HepG2 (cell line): ENCODE measurements around the gene EIF6. TPM values are rescaled to one million over a fixed set of nuclear protein-coding genes. Genes with fewer than 3 reads are reported as not detected.

ENCODE experiments used
- ARID5B ChIP-seq: IDR thresholded peaks from 2 replicates; pipeline ENCODE4 v1.4.0; 2020; ENCODE audit warnings: mild to moderate bottlenecking, missing genetic modification reagents
- ATF7 ChIP-seq, 2 experiments: fragments of 450-650 bp in 1 of 2; sonication (generic) in 1 of 2; formaldehyde crosslinking in 1 of 2; IDR thresholded peaks; 2 replicates each; pipeline versions ENCODE4 v1.4.0 to v1.6.1; 2016 to 2020; ENCODE audit warnings: antibody characterized with exemption in 1 of 2, mild to moderate bottlenecking in 1 of 2, missing genetic modification reagents in 1 of 2
- BCL6 ChIP-seq: IDR thresholded peaks from 2 replicates; pipeline ENCODE4 v1.6.1; 2016; ENCODE audit warnings: missing genetic modification reagents, missing compliant biosample characterization
- BHLHE40 ChIP-seq: IDR thresholded peaks from 2 replicates; pipeline ENCODE4 v1.6.1; 2011; ENCODE audit warnings: low read length, improper control_type of control experiment
- GFI1 ChIP-seq: sonication (generic); formaldehyde crosslinking; IDR thresholded peaks from 2 replicates; pipeline ENCODE4 v1.5.0; 2020; ENCODE audit warnings: missing genetic modification reagents, mild to moderate bottlenecking, borderline replicate concordance
- IKZF4 ChIP-seq: sonication (generic); formaldehyde crosslinking; IDR thresholded peaks from 2 replicates; pipeline ENCODE4 v1.5.1; 2020; ENCODE audit warnings: borderline replicate concordance, mild to moderate bottlenecking, low read depth, missing genetic modification reagents; ENCODE audit errors: not compliant biosample characterization
- NKX3-1 ChIP-seq: sonication (generic); formaldehyde crosslinking; IDR thresholded peaks from 2 replicates; pipeline ENCODE4 v1.5.0; 2020; ENCODE audit warnings: missing genetic modification reagents
- PHB2 ChIP-seq: fragments of 450-650 bp; IDR thresholded peaks from 2 replicates; pipeline ENCODE4 v1.6.1; 2018; ENCODE audit not compliant: partially characterized antibody
- RBM22 ChIP-seq: fragments of 200-400 bp; formaldehyde crosslinking; optimal IDR thresholded peaks from 2 replicates; pipeline ENCODE3; 2017; ENCODE audit warnings: mild to moderate bottlenecking, low read length, moderate library complexity
- RELA ChIP-seq: sonication (generic); formaldehyde crosslinking; IDR thresholded peaks from 2 replicates; pipeline ENCODE4 v1.4.0; 2020; ENCODE audit warnings: missing genetic modification reagents
- SALL1 ChIP-seq: sonication (generic); formaldehyde crosslinking; IDR thresholded peaks from 2 replicates; pipeline ENCODE4 v1.8.0; 2022; ENCODE audit warnings: mild to moderate bottlenecking, missing genetic modification reagents
- SIX4 ChIP-seq: sonication (generic); formaldehyde crosslinking; IDR thresholded peaks from 2 replicates; pipeline ENCODE4 v1.4.0; 2020; ENCODE audit warnings: missing genetic modification reagents
- TCF7L2 ChIP-seq: IDR thresholded peaks from 2 replicates; pipeline ENCODE4 v1.6.1; 2011; ENCODE audit warnings: mild to moderate bottlenecking, low read depth, low read length, moderate library complexity
- UBTF ChIP-seq: sonication (generic); formaldehyde crosslinking; IDR thresholded peaks from 2 replicates; pipeline ENCODE4 v1.4.0; 2020; ENCODE audit warnings: mild to moderate bottlenecking, missing genetic modification reagents
- ZC3H4 ChIP-seq: sonication (generic); formaldehyde crosslinking; IDR thresholded peaks from 2 replicates; pipeline ENCODE4 v1.4.0; 2020; ENCODE audit warnings: missing genetic modification reagents, borderline replicate concordance
- ZFP36L1 ChIP-seq: sonication (generic); formaldehyde crosslinking; IDR thresholded peaks from 2 replicates; pipeline ENCODE4 v1.8.0; 2022; ENCODE audit warnings: mild to moderate bottlenecking, missing genetic modification reagents, moderate library complexity
- ZNF205 ChIP-seq: IDR thresholded peaks from 2 replicates; pipeline ENCODE4 v1.6.1; 2018; ENCODE audit warnings: missing biosample characterization, missing genetic modification reagents
- ZNF235 ChIP-seq: sonication (generic); formaldehyde crosslinking; IDR thresholded peaks from 2 replicates; pipeline ENCODE4 v1.8.1; 2023; ENCODE audit warnings: mild to moderate bottlenecking, missing genetic modification reagents, borderline replicate concordance
- ZNF24 ChIP-seq: fragments of 450-650 bp; IDR thresholded peaks from 2 replicates; pipeline ENCODE4 v1.6.1; 2017; ENCODE audit warnings: antibody characterized with exemption, mild to moderate bottlenecking
- ZNF282 ChIP-seq: fragments of 450-650 bp; IDR thresholded peaks from 2 replicates; pipeline ENCODE4 v1.6.1; 2018; ENCODE audit not compliant: partially characterized antibody
- ZNF546 ChIP-seq: sonication (generic); formaldehyde crosslinking; conservative IDR thresholded peaks from 2 replicates; pipeline ENCODE4 v1.8.1; 2023; ENCODE audit warnings: mild to moderate bottlenecking, missing genetic modification reagents
- ZNF678 ChIP-seq: sonication (generic); formaldehyde crosslinking; IDR thresholded peaks from 2 replicates; pipeline ENCODE4 v1.4.0; 2020; ENCODE audit warnings: mild to moderate bottlenecking, missing genetic modification reagents
- ZNF749 ChIP-seq: sonication (generic); formaldehyde crosslinking; IDR thresholded peaks from 2 replicates; pipeline ENCODE4 v1.8.0; 2022; ENCODE audit warnings: mild to moderate bottlenecking, missing genetic modification reagents, moderate library complexity, borderline replicate concordance
- ZNF780A ChIP-seq: sonication (generic); formaldehyde crosslinking; IDR thresholded peaks from 2 replicates; pipeline ENCODE4 v1.8.0; 2022; ENCODE audit warnings: mild to moderate bottlenecking, missing genetic modification reagents, moderate library complexity
- polyA plus RNA-seq, 8 experiments: library from polyadenylated mRNA; depleted of rRNA in 3 of 8; stranded (reverse) in 7 of 8; unstranded in 1 of 8; fragments of >200 nt; fragmentation: Illumina TruSeq in 4 of 8; extraction: Trizol in 4 of 8; gene quantifications; 2 replicates each; pipeline versions ENCODE4 v1.2.1 to v1.2.3, GENCODE V29; 2011 to 2016; ENCODE audit warnings: low read depth in 4 of 8, missing spikeins in 1 of 8, mixed read lengths in 1 of 8; ENCODE audit not compliant: insufficient read depth in 1 of 8
- total RNA-seq, 5 experiments: library from RNA; depleted of rRNA; stranded (reverse); fragments of >200 nt; fragmentation: Illumina TruSeq; extraction: Trizol; gene quantifications; 2 replicates each; pipeline ENCODE4 v1.2.3, GENCODE V29; 2016; ENCODE audit warnings: low read depth in 1 of 5

EIF6 gene
- total and polyA plus RNA-seq, 2 of the 13 experiments (the other 11 are each of a cell fraction or from before 2014, with no cell fraction given): 462 to 466 TPM

DNA sequence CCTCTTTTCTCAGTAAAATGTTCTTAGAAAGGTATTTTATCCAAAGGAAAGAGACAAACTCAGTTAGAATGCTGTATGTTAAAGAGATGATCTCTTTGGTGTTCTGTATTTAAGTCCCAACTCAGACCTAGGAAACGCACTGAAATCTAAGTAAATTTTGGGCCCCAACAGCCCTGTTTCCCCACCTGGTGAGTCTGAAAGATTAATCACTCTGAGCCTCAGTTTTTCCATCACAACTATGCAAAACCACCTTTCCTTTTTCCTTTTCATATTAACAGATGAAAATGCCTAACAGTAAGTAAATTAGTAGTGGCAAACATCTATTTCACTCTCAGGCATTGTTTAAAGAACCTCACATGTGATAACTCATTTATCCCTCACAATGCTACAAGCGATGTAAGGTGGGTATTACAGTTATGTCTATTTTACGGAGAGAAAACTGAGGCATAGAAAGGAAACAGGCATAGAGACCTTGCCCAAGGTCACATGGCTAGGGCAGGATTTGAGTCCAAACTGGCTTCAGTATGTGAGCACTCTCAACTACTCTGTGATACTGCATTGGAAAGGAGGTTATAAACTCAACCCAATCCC lies 43.6 kb upstream of the EIF6 start (continued):
- no peak for TF ChIP-seq ARID5B
- no peak for TF ChIP-seq RELA (CRISPR knock-in tag)
- TF ChIP-seq ZNF780A: no peak
- no peak for TF ChIP-seq ZNF205
- TF ChIP-seq ZNF678 (CRISPR knock-in tag): no peak
- no peak for TF ChIP-seq ATF7 (IDR thresholded peaks at IDR 0.05)
- no peak for TF ChIP-seq ATF7 (CRISPR knock-in tag; IDR thresholded peaks at IDR 0.05)
- peak; percentile 55 for TF ChIP-seq RBM22
- no peak for TF ChIP-seq ZNF235
- 0 out of 2 replicates have a peak, but pooled peaks have one; percentile 9 for TF ChIP-seq SIX4 (CRISPR knock-in tag)
- no peak for TF ChIP-seq NKX3-1 (CRISPR knock-in tag)
- no peak for TF ChIP-seq ZNF24
- TF ChIP-seq ZFP36L1 (CRISPR knock-in tag): no peak
- TF ChIP-seq IKZF4 (CRISPR knock-in tag): no peak
- TF ChIP-seq ZNF546: no peak
- TF ChIP-seq ZC3H4 (CRISPR knock-in tag): no peak
- TF ChIP-seq TCF7L2: no peak
- no peak for TF ChIP-seq PHB2
- TF ChIP-seq ZNF282: no peak
- no peak for TF ChIP-seq SALL1 (CRISPR knock-in tag)
- 0 out of 2 replicates have a peak, but pooled peaks have one; percentile 17 for TF ChIP-seq ZNF749 (CRISPR knock-in tag)
- no peak for TF ChIP-seq BHLHE40
- TF ChIP-seq UBTF: no peak
- TF ChIP-seq GFI1: no peak
- TF ChIP-seq BCL6 (CRISPR knock-in tag): no peak
